ENCODE results near the gene FLT1. TPM values are rescaled to one million over a fixed set of nuclear protein-coding genes. Genes with fewer than 3 reads are reported as not detected.

The FLT1 gene
- polyA plus RNA-seq, 3 donors = 6.3 to 31.8 (median 6.6) TPM

DNA sequence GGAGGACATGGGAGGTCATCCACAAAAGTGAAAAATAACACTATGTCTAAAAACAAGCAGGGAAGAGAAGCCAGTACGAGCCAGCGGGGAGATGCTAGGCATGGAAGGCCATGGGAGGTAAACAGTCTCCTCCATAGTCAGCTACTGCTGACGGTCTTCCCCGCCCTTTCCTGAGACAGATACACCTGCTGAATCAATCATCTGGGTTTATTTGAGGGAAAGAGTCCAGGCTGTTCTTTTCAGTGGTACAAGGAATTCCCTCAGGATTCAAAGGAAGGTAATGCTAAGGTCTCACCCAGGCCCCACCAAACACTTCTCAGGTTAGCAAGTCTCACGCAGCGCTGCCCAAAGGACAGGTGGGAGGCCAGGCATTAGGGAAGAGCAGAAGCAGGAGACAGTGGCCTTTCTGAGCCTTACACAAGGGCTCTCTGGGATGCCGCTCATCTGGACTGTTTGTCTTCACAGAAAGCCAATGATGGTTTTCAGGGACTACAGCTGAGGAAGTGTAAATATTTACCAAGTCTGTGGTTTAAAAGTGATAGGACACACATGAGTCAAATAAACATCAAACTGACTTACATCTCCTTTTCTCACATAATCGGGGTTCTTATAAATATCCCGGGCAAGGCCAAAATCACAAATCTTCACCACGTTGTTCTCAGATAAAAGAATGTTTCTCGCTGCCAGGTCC lies 173.9 kb downstream of the FLT1 start:
- no peak overlapping the region for H3K27ac ChIP-seq (ENCODE audit: low read depth, low read length)
- 65 to 81% (median 70%) methylated on average over 11 of the region's 11 CpGs for WGBS, 3 donors

DNA sequence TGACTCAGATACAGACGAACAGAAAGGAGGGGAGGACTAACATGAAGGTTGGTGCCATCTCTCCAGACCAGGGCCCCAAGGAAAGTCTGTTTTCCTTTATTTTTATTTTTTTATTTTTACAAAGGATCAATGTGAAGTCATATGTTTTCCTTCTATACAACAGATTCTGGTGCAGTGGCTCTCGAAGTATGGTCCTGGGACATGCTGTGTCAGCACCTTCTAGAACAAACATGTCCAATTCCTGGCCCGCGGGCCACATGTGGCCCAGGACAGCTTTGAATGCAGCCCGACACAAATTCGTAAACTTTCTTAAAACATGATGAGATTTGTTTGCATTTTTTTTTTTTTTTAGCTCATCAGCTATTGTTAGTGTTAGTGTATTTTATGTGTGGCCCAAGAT lies 174.7 kb downstream of the FLT1 start:
- WGBS, 3 donors = 88 to 94% (median 89%) methylated on average over 6 of the region's 6 CpGs
- H3K27ac ChIP-seq (ENCODE audit: low read depth, low read length) = no peak overlapping the region

- WGBS, 3 donors = 68 to 80% (median 74%) methylated on average over 5 of the region's 5 CpGs
Measured at GRCh38 chr13:28319528-28319927, 175.4 kb downstream of the FLT1 start.

DNA sequence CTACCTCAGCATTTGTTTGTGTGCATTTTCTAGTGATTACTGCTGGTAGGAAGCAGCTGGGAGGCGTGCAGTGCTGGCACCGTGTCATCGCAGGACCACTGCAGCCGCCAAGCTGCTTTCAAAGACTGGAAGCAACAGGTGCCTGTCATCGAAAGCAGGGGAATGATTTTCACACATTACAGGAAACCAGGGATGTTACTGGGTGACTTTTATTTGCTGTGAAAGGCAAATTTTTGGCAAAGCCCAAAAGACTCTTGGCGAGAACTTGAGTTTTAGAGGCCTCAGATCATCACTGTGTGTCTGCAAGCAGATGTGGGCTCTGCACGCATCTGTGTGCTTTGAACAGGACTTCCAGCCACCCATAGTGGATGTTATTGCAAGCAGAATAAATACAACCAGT lies 176.4 kb downstream of the FLT1 start:
- H3K27ac ChIP-seq (ENCODE audit: low read depth, low read length) = no peak overlapping the region

More at GRCh38 chr13:28319528-28319927, 175.4 kb downstream of the FLT1 start:
- no peak overlapping the region for H3K27ac ChIP-seq (ENCODE audit: low read depth, low read length)

DNA sequence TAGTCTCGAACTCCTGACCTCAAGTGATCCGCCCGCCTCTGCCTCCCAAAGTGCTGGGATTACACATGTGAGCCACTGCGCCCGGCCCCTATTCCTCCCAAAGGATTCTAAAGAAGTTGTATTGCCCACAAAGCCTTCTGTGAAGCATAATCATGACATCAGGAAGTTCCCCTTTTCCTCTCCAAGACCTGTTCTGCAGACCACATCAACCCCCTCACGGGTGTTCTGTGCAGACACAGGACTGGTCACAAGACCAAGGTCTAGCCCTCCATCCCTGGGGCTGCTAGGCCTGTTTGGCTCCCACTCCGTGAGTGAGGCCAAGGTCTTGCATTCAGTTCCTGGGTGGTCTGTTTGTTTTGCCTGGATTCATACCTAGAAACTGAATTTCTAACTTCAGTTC lies 178.1 kb downstream of the FLT1 start:
- 63 to 86% (median 75%) methylated on average over 7 of the region's 7 CpGs for WGBS, 3 donors
- no peak overlapping the region for H3K27ac ChIP-seq (ENCODE audit: low read depth, low read length)

More for the DNA sequence above, 176.4 kb downstream of the FLT1 start:
- WGBS, 3 donors = 63 to 81% (median 70%) methylated on average over 7 of the region's 7 CpGs

GRCh38 chr13:28316129-28316528 lies 178.8 kb downstream of the FLT1 start:
- no peak overlapping the region for H3K27ac ChIP-seq (ENCODE audit: low read depth, low read length)
- WGBS, 3 donors = 59 to 74% (median 62%) methylated on average over 5 of the region's 5 CpGs

GRCh38 chr13:28314879-28315278 lies 180.0 kb downstream of the FLT1 start:
- WGBS, 3 donors = 84 to 95% (median 92%) methylated on average over 6 of the region's 6 CpGs
- no peak overlapping the region for H3K27ac ChIP-seq (ENCODE audit: low read depth, low read length)

DNA sequence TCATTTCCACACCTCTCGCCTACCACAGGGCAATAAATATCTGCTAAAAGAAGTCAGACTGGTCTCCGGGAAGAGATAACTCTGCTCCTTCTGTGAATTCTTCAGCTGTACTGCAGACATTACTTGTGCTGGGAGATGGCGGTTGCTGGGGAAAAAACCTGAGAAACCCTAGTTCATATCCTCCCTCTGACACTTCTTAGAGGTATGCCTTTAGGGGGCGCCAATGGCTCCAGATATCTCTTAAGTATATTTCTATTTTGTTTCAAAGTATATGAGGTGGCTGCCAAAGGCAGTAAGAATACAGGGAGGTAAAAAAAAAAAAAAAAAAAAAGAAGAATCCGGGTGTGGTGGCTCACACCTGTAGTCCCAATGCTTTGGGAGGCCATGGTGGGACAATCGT lies 181.3 kb downstream of the FLT1 start:
- H3K27ac ChIP-seq (ENCODE audit: low read depth, low read length) = no peak overlapping the region
- 75 to 92% (median 88%) methylated on average over 6 of the region's 6 CpGs for WGBS, 3 donors

- 73 to 90% (median 75%) methylated on average over 10 of the region's 10 CpGs for WGBS, 3 donors
- no peak overlapping the region for H3K27ac ChIP-seq (ENCODE audit: low read depth, low read length)
Measured at GRCh38 chr13:28306325-28306724, 188.6 kb downstream of the FLT1 start.

DNA sequence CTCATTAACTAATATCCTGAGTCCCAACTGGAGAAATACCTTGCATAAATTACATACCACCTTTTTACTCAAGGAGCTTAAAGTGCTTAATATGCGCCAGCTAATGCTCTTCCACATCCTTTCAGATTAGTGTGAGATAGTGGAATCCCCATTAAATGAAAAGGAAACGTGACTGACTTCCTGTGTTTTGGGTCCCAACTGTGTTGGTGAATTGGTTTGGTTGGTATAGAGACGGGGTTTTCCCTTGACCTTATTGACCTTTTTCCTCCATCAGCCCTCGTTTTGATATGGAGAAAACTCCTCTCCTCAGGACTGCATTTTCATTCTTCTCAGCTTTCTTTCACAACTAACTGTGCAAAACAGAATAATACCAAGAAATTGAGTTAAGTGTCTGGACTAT lies 193.1 kb downstream of the FLT1 start:
- WGBS, 3 donors = 48 to 62% (median 52%) methylated on average over 4 of the region's 4 CpGs

DNA sequence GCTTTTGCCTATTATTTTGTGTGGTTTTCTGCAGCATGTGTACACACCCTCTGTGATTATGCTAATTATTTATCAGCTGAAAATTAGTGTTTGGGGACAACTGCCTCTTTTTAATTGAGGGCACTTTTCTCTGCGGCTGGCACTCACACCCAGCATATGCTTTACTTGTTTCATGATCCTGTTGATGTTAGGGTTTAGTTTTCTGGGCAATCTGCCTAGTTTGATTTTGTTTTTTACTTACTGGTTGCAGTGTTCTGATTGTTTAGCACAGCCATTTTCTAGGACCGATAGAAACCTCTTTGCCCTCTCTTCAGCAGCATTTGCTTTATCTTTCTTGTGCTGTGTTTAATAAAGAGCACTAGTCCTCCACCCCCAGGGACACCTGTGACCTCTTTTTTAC lies 195.0 kb downstream of the FLT1 start:
- H3K27ac ChIP-seq (ENCODE audit: low read depth, low read length) = no peak overlapping the region
- 66 to 84% (median 80%) methylated on average over 2 of the region's 2 CpGs for WGBS, 3 donors

More for the DNA sequence above, 193.1 kb downstream of the FLT1 start:
- H3K27ac ChIP-seq (ENCODE audit: low read depth, low read length) = no peak overlapping the region

DNA sequence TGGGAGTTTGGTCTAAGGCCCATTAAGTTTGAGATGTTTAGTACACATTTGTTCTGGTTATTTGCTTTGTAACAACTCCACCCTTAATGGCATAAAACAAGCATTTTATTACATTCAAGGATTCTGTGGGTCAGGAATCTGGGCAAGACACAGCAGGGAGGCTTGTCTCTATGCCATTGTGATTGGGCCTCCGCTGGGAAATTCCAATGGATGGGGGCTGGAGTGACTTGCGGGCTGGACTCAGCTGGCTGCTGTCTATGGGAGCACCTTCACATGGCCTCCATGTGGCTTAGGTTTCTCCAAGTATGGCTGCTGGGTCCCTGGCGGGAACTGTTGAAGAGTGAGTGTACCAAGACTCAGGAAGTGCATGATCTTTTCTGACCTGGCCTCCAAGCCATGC lies 197.6 kb downstream of the FLT1 start:
- no peak overlapping the region for H3K27ac ChIP-seq (ENCODE audit: low read depth, low read length)
- 83 to 92% (median 90%) methylated on average over 3 of the region's 3 CpGs for WGBS, 3 donors

- WGBS, 3 donors = 92 to 100% (median 96%) methylated on average over 1 of the region's 1 CpG
- H3K27ac ChIP-seq (ENCODE audit: low read depth, low read length) = no peak overlapping the region
Measured at GRCh38 chr13:28286263-28286662, 208.7 kb downstream of the FLT1 start.

DNA sequence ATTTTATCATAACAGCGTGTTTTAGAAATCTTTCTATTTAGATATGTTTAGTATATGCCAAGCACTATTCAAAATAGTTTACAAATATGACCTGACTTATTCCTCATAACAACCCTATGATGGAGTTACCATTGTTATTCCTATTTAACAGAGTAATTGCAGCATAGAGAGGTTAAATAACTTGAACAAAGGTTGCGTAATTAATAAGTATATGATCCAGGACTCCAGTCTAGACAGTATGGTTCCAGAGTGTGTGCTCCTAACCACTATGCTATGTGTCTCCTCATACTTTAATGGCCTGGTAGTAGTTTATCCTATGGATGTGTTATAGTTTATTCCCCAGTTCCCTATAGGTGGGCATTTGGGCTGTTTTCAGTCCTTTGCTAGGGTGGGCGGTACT lies 211.3 kb downstream of the FLT1 start:
- no peak overlapping the region for H3K27ac ChIP-seq (ENCODE audit: low read depth, low read length)
- WGBS, 3 donors = 97 to 99% (median 98%) methylated on average over 3 of the region's 3 CpGs

DNA sequence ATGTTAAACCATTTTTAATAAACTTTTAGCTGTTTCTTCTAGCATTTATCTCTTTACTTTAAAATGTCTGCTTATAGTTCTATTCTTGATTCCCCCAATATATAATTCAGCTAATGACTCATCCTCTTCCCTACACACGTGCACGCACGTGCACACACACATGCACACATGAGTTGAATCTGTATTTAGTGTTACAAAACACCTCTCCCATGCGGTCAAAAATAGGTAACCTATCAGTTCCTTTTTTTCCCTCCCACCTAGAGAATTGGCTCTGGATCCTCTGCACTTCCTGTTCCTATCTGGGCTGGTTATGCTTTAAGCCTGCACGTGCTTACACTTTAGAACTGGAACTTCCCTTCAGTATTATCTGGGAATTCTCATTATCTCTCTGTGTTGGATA lies 212.5 kb downstream of the FLT1 start:
- WGBS, 3 donors = 67 to 81% (median 69%) methylated on average over 5 of the region's 5 CpGs
- no peak overlapping the region for H3K27ac ChIP-seq (ENCODE audit: low read depth, low read length)

- 67 to 83% (median 69%) methylated on average over 3 of the region's 3 CpGs for WGBS, 3 donors
- no peak overlapping the region for H3K27ac ChIP-seq (ENCODE audit: low read depth, low read length)
Measured at GRCh38 chr13:28273919-28274318, 221.0 kb downstream of the FLT1 start.

DNA sequence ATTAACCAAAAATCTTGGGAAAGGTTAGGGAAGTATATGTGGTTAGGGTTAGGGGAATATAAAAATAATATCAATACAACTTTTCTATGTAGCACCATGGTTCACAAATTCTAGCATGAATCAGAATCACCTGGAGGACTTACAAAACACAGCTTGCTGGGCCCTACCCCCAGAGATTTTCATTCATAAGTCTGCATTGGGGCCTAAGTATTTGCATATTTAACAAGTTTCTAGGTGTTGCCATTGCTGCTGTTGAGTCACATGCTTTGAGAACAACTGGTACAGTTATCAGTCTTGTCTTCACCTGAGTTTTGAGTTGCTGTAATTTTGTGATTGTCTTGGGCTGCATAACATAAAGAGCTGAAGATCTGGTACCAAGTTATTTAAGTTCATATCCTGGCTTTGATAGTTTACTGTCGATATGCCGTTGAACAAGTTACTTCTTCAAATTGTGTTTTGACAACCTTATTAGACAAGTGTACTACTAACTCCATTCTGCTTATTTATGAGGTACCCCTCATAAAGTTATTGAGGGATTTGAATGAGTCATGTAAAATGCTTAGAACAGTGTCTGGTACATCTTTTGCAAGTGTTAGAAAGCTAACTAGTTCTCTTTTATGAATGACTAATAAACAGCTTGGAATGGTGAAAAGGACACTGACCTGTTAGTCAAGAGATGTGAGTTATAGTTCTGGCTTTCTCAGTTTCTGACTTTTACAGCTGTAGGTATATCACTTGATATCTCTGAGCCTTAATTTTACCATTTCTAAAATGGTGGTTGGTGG lies 223.7 kb downstream of the FLT1 start:
- 83 to 95% (median 92%) methylated on average over 2 of the region's 2 CpGs for WGBS, 3 donors
- H3K27ac ChIP-seq (ENCODE audit: low read depth, low read length) = no peak overlapping the region

DNA sequence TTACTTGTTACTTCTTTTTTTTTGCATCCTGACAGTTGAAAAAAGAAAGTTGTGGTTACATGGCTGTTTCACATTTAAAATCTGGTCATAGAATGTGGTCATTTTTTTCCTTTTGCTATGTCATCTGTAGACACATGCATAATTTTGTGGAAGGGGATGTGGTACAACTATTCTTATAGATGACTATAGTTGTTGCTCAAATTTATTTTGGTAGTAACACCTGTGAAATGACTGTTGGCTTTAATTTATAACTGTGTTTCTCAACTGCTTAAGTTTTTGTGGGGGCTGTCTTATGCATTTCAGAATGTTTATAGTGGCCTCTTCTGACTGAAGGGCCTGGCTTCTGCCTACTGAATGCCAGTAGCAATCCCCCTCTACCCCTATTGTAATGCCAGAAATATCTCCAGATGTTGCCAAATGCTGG lies 226.1 kb downstream of the FLT1 start:
- no peak overlapping the region for H3K27ac ChIP-seq (ENCODE audit: low read depth, low read length)

DNA sequence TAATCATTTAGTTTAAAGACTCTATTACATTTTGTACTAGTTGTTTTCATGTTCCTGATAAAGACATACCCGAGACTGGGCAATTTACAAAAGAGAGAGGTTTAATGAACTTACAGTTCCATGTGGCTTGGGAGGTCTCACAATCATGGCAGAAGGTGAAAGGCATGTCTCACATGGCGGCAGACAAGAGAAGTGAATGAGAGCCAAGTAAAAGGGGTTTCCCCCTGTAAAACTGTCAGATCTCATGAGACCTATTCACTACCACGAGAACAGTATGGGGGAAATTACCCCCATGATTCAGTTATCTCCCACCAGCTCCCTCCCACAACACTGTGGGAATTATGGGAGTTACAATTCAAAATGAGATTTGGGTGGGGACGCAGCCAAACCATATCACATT lies 227.4 kb downstream of the FLT1 start:
- H3K27ac ChIP-seq (ENCODE audit: low read depth, low read length) = no peak overlapping the region
- 87 to 96% (median 94%) methylated on average over 4 of the region's 4 CpGs for WGBS, 3 donors

GRCh38 chr13:28258417-28258816 lies 236.5 kb downstream of the FLT1 start:
- 35 to 60% (median 51%) methylated on average over 3 of the region's 3 CpGs for WGBS, 3 donors
- H3K27ac ChIP-seq (ENCODE audit: low read depth, low read length) = no peak overlapping the region

Measured in adipose tissue (tissue), 3 donors.